ENCODE data around the gene SERAC1.
"Not testable (repeated sequence)": the region's sequence is repeated elsewhere in the genome, so short reads cannot be mapped to it uniquely, and the experiment has no call there.

SERAC1 gene

DNA sequence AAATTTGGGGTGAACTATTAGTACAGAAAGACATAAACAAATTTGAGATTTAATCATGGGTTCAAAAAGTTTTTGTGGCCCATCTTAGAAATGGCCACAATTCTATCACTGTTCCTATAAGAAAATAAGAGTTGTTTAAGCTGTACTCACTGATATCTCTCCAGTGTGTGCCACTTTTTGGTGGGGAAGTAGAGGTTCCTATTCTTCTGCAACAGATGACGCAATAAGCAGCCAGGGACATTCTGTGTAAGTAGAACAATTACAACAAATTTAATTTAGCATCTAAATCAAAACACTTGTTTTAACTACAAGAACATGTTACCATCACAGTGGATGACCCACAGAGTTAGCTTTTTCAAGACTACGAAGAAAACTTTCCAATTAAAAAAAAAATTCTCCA lies 9.9 kb downstream of the SERAC1 start:
- no peak for TF ChIP-seq Cebpa-rat (IDR thresholded peaks at IDR 0.05)
- H3K4me1 ChIP-seq: no peaks in the 10 kb centered on the region
- H3K4me2 ChIP-seq: no peak overlapping the region

GRCh38 chr6:158157064-158157764 lies 10.8 kb downstream of the SERAC1 start:
- H3K4me1 ChIP-seq: no peaks in the 10 kb centered on the region
- no peaks in the 10 kb centered on the region for H3K27me3 ChIP-seq
- H3K4me3 ChIP-seq: no peak overlapping the region
- H3K27ac ChIP-seq: no peak overlapping the region
- no peak overlapping the region for H3K4me2 ChIP-seq
- H3K9me3 ChIP-seq: no peaks in the 10 kb centered on the region
- no peak for TF ChIP-seq Cebpa-rat (IDR thresholded peaks at IDR 0.05)
- no peak overlapping the region for H3K9ac ChIP-seq
- no peaks in the 10 kb centered on the region for H4K20me1 ChIP-seq
- peaks cover 25% of the 10 kb centered on the region for H3K36me3 ChIP-seq

More for the DNA sequence above, 9.9 kb downstream of the SERAC1 start:
- H3K36me3 ChIP-seq: peaks cover 20% of the 10 kb centered on the region
- no peak overlapping the region for H3K27ac ChIP-seq
- no peak overlapping the region for H3K4me3 ChIP-seq
- no peak overlapping the region for H3K9ac ChIP-seq
- H4K20me1 ChIP-seq: no peaks in the 10 kb centered on the region
- H3K9me3 ChIP-seq: no peaks in the 10 kb centered on the region
- no peaks in the 10 kb centered on the region for H3K27me3 ChIP-seq

DNA sequence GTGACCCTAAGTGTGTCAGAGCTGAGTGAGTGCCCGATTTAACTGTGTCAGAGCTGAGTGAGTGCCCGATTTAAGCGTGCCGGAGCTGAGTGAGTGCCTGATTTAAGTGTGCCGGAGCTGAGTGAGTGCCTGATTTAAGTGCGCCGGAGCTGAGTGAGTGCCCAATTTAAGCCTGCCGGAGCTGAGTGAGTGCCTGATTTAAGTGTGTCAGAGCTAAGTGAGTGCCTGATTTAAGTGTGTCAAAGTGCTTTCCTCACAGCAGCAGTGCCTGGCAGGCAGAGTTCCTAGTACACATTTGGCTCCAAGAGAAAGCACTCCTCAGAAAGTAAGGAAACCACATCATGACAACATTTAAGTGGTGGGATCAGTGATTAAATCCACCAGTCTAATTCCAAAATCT lies 13.2 kb downstream of the SERAC1 start:
- no peaks in the 10 kb centered on the region for H4K20me1 ChIP-seq
- no peak overlapping the region for H3K9ac ChIP-seq
- no peaks in the 10 kb centered on the region for H3K27me3 ChIP-seq
- H3K36me3 ChIP-seq: peaks cover 33% of the 10 kb centered on the region
- H3K9me3 ChIP-seq: no peaks in the 10 kb centered on the region
- no peaks in the 10 kb centered on the region for H3K4me1 ChIP-seq
- no peak overlapping the region for H3K27ac ChIP-seq
- no peak overlapping the region for H3K4me3 ChIP-seq
- no peak for TF ChIP-seq Cebpa-rat (IDR thresholded peaks at IDR 0.05)
- no peak overlapping the region for H3K4me2 ChIP-seq

GRCh38 chr6:158153576-158153975 lies 14.5 kb downstream of the SERAC1 start:
- TF ChIP-seq Cebpa-rat (IDR thresholded peaks at IDR 0.05): no peak
- Histone ChIP-seq H4K20me1 (no peaks in the 10 kb centered on the region), H3K4me1 (no peaks in the 10 kb centered on the region), H3K4me3 (no peak overlapping the region), H3K9me3 (no peaks in the 10 kb centered on the region), H3K4me2 (no peak overlapping the region), H3K27me3 (no peaks in the 10 kb centered on the region), H3K27ac (no peak overlapping the region), H3K36me3 (peaks cover 33% of the 10 kb centered on the region), H3K9ac (no peak overlapping the region)

GRCh38 chr6:158152659-158153058 lies 15.4 kb downstream of the SERAC1 start:
- Histone ChIP-seq H3K4me1 (no peaks in the 10 kb centered on the region), H3K9me3 (no peaks in the 10 kb centered on the region), H3K27ac (no peak overlapping the region), H3K9ac (no peak overlapping the region), H4K20me1 (no peaks in the 10 kb centered on the region), H3K4me3 (no peak overlapping the region), H3K4me2 (no peak overlapping the region), H3K36me3 (peaks cover 29% of the 10 kb centered on the region), H3K27me3 (no peaks in the 10 kb centered on the region)
- TF ChIP-seq Cebpa-rat (IDR thresholded peaks at IDR 0.05): peak; percentile 49; the same call in 1 of the 2 replicates

DNA sequence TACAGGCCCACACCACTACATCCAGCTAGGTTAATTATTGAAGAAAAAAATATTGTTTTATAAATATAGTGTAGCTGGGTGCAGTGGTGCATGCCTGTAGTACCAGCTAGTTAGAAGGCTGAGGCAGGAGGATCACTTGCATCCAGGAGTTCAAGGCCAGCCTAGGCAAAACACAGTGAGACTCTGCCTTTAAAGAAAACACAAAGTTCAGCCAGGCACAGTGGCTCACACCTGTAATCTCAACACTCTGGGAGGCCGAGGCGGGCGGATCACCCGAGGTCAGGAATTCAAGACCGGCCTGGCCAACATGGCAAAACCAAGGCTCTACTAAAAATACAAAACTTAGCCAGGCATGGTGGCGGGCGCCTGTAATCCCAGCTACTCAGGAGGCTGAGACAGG lies 16.0 kb downstream of the SERAC1 start:
- peaks cover 27% of the 10 kb centered on the region for H3K36me3 ChIP-seq
- not testable (repeated sequence) for H3K4me1 ChIP-seq, H3K27me3 ChIP-seq, H4K20me1 ChIP-seq, H3K4me2 ChIP-seq, H3K9ac ChIP-seq, H3K4me3 ChIP-seq, H3K9me3 ChIP-seq, H3K27ac ChIP-seq

DNA sequence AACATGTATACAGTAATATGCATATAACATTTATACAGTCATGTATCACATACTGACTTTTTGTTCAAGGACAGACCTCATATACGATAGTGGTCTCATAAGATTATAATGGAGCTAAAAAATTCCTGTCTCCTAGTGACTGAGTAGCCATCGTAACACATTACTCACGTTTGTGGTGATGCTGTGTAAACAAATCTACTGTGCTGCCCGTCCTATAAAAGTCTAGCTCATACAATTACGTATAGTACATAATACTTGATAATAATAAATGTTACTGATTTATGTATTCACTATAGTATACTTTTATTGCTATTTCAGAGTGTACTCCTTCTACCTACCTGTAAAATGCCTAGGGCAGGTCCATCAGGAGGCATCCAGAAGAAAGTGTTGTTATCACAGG lies 17.4 kb downstream of the SERAC1 start:
- TF ChIP-seq Cebpa-rat (IDR thresholded peaks at IDR 0.05): no peak
- Histone ChIP-seq H3K9ac (no peak overlapping the region), H3K4me1 (no peaks in the 10 kb centered on the region)

DNA sequence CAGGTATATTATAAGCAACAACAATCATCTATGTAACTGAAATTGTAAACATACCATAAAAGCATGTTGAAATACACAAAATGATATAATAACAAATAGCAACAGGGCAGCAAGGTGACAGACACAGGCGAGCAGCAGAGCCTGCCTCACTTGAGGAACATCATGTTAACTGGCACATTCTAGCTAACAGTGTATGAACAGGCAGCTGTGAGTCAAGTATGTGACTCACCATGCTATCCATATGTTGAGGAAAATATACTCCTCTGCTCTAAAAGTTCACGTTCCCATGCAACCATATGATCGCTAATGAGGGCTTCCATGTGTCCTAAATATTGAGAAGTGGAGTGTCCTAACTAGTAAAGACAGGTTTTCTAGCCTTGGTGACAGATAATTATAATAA lies 18.4 kb downstream of the SERAC1 start:
- H3K27ac ChIP-seq: no peak overlapping the region
- H3K9ac ChIP-seq: no peak overlapping the region
- TF ChIP-seq Cebpa-rat (IDR thresholded peaks at IDR 0.05): no peak
- no peaks in the 10 kb centered on the region for H3K9me3 ChIP-seq
- no peaks in the 10 kb centered on the region for H3K4me1 ChIP-seq
- H3K36me3 ChIP-seq: peaks cover 21% of the 10 kb centered on the region
- no peak overlapping the region for H3K4me3 ChIP-seq
- H3K4me2 ChIP-seq: no peak overlapping the region
- H4K20me1 ChIP-seq: no peaks in the 10 kb centered on the region
- H3K27me3 ChIP-seq: no peaks in the 10 kb centered on the region

More for the DNA sequence above, 17.4 kb downstream of the SERAC1 start:
- H3K4me2 ChIP-seq: no peak overlapping the region
- no peak overlapping the region for H3K27ac ChIP-seq
- H3K27me3 ChIP-seq: no peaks in the 10 kb centered on the region
- H4K20me1 ChIP-seq: no peaks in the 10 kb centered on the region
- H3K9me3 ChIP-seq: no peaks in the 10 kb centered on the region
- peaks cover 28% of the 10 kb centered on the region for H3K36me3 ChIP-seq
- no peak overlapping the region for H3K4me3 ChIP-seq

DNA sequence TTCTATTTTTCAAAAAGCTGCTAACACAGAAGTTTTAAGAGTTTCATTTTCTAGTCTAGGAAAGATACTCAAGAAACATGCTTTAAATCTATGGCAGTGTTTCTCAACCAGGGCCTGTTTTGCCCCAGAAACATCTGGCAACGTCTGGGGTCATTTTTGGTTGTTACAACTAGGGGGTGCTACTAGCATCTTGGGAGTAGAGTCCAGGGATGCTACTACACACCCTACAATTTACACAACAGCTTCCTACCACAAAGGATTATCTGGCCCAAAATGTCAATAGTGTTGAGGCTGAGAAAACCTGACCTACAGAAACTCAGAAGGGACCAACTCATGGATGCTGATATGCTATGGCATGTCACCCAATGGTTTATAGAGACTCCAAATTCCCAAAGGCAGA lies 24.4 kb downstream of the SERAC1 start:
- H3K36me3 ChIP-seq: peaks cover 37% of the 10 kb centered on the region
- no peak overlapping the region for H3K4me3 ChIP-seq
- H3K27me3 ChIP-seq: no peaks in the 10 kb centered on the region
- H3K9ac ChIP-seq: no peak overlapping the region
- no peak overlapping the region for H3K4me2 ChIP-seq
- H4K20me1 ChIP-seq: no peaks in the 10 kb centered on the region
- no peak overlapping the region for H3K27ac ChIP-seq
- H3K4me1 ChIP-seq: peaks cover 4% of the 10 kb centered on the region; the same call in 1 of the 2 replicates
- H3K9me3 ChIP-seq: no peaks in the 10 kb centered on the region
- TF ChIP-seq Cebpa-rat (IDR thresholded peaks at IDR 0.05): no peak

DNA sequence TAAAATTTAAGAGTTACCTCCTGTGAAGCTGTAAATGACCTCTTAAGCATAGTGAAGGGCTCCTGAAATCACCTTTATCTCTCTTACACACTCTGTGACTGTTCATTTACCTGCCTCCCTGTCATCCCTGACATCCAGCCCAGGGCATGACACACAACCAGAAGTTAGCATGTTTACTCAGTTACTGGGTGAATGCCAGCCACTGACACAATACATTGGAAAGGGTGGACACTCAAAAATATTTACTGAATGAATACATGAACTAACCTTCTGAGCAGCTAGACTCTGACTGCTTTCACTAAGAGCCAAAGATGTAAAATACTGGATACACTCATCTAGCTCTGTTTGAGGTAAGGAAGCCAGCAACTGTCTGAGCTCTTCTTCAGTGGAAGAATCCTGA lies 25.3 kb downstream of the SERAC1 start:
- no peak overlapping the region for H3K4me3 ChIP-seq
- H4K20me1 ChIP-seq: no peaks in the 10 kb centered on the region
- peaks cover 9% of the 10 kb centered on the region; the same call in 1 of the 2 replicates for H3K4me1 ChIP-seq
- no peak for TF ChIP-seq Cebpa-rat (IDR thresholded peaks at IDR 0.05)
- no peak overlapping the region for H3K27ac ChIP-seq
- H3K9ac ChIP-seq: no peak overlapping the region
- H3K4me2 ChIP-seq: no peak overlapping the region
- no peaks in the 10 kb centered on the region for H3K27me3 ChIP-seq
- H3K36me3 ChIP-seq: peaks cover 37% of the 10 kb centered on the region
- H3K9me3 ChIP-seq: no peaks in the 10 kb centered on the region

GRCh38 chr6:158131926-158132325 lies 36.1 kb downstream of the SERAC1 start:
- H4K20me1 ChIP-seq: no peaks in the 10 kb centered on the region
- no peaks in the 10 kb centered on the region for H3K27me3 ChIP-seq
- H3K27ac ChIP-seq: no peak overlapping the region
- no peaks in the 10 kb centered on the region for H3K4me1 ChIP-seq
- no peak overlapping the region for H3K4me3 ChIP-seq
- TF ChIP-seq Cebpa-rat (IDR thresholded peaks at IDR 0.05): no peak
- H3K4me2 ChIP-seq: no peak overlapping the region
- H3K36me3 ChIP-seq: 0 out of 2 replicates have a peak, but pooled peaks cover under 1% of the 10 kb centered on the region
- H3K9me3 ChIP-seq: no peaks in the 10 kb centered on the region
- no peak overlapping the region for H3K9ac ChIP-seq

Measured in BLaER1 (cell line).